A549 (cell line): Measurements from ENCODE around the gene ANKS1B. TPM values are rescaled to one million over a fixed set of nuclear protein-coding genes. Genes with fewer than 3 reads are reported as not detected.

ENCODE experiments used
- ATAC-seq, 2 experiments: fragments of 200-7000 bp in 1 of 2; fragments of >200 bp in 1 of 2; cut with Nextera tagmentation in 1 of 2; cut with Tn5 transposase in 1 of 2; 3 replicates each; pipeline versions ENCODE4 v1.8.0 to v1.9.1; 2018 to 2020; ENCODE audit warnings: mild to moderate bottlenecking in 1 of 2, moderate library complexity in 1 of 2
- CTCF ChIA-PET: fragments of 300-600 bp; sonication (Branson Sonifier 250); formaldehyde crosslinking; extraction: SDS; loops from one replicate; lab custom pipeline; 2021; ENCODE audit warnings: antibody characterized with exemption, inconsistent platforms; lab: Yijun Ruan, JAX
- POLR2A ChIA-PET: fragments of 350-600 bp; formaldehyde crosslinking; extraction: SDS; loops from one replicate; lab custom pipeline; 2021; ENCODE audit warnings: antibody characterized with exemption, inconsistent platforms; lab: Yijun Ruan, JAX
- DNase-seq, 2 experiments: peaks; one replicate each; pipeline versions ENCODE4 v3.0.0 to v3.0.0-alpha.2; 2011 to 2016; ENCODE audit warnings: low read depth in 1 of 2, low spot score in 1 of 2
- FAIRE-seq: peaks from 2 replicates; lab custom pipeline; 2011; peaks lifted over from hg19 to GRCh38; lab: Jason Lieb, UNC
- H3K27ac ChIP-seq, 2 experiments: fragments of >200 bp; sonication (Bioruptor Twin); formaldehyde crosslinking; 3 replicates each; pipeline ENCODE4 v1.5.1; 2016 to 2017
- H3K4me1 ChIP-seq: fragments of >200 bp; sonication (Bioruptor Twin); formaldehyde crosslinking; 3 replicates; pipeline ENCODE4 v1.6.1; 2016
- H3K4me2 ChIP-seq: fragments of >200 bp; sonication (Bioruptor Twin); formaldehyde crosslinking; 3 replicates; pipeline ENCODE4 v1.6.1; 2016
- H3K4me3 ChIP-seq: fragments of >200 bp; sonication (Bioruptor Twin); formaldehyde crosslinking; 3 replicates; pipeline ENCODE4 v1.5.1; 2016
- H3K9me3 ChIP-seq: fragments of >200 bp; sonication (Bioruptor Twin); formaldehyde crosslinking; 3 replicates; pipeline ENCODE4 v1.6.1; 2016
- ATOH8 ChIP-seq: fragments of 250-450 bp; sonication (Bioruptor Pico); IDR thresholded peaks from 2 replicates; pipeline ENCODE4 v1.5.0; 2020; ENCODE audit warnings: low read depth, mild to moderate bottlenecking, moderate library complexity
- BCL3 ChIP-seq: fragments of >200 bp; sonication (Bioruptor Twin); formaldehyde crosslinking; IDR thresholded peaks from 3 replicates; pipeline ENCODE4 v1.6.1; 2016
- BHLHE40 ChIP-seq: IDR thresholded peaks from 2 replicates; pipeline ENCODE4 v1.6.1; 2012; ENCODE audit warnings: low read depth, low read length, inconsistent platforms
- CHD2 ChIP-seq: fragments of 150-350 bp; IDR thresholded peaks from 2 replicates; pipeline ENCODE4 v1.6.1; 2014; ENCODE audit warnings: low read length; ENCODE audit not compliant: partially characterized antibody
- CHD4 ChIP-seq: fragments of 200-600 bp; sonication (generic); IDR thresholded peaks from 2 replicates; pipeline ENCODE4 v1.6.1; 2016; ENCODE audit warnings: antibody characterized with exemption, mild to moderate bottlenecking, borderline replicate concordance
- EP300 ChIP-seq, 2 experiments: fragments of >200 bp; sonication (Bioruptor Twin); formaldehyde crosslinking; IDR thresholded peaks; 2 replicates in 1 of 2; 3 replicates in 1 of 2; pipeline ENCODE4 v1.6.1; 2016 to 2017
- ESRRA ChIP-seq: fragments of 150-350 bp; IDR thresholded peaks from 2 replicates; pipeline ENCODE4 v1.6.1; 2014; ENCODE audit warnings: mild to moderate bottlenecking, low read length, borderline replicate concordance
- HEYL ChIP-seq: fragments of 250-450 bp; sonication (Bioruptor Pico); IDR thresholded peaks from 2 replicates; pipeline ENCODE4 v1.8.0; 2021; ENCODE audit warnings: mild to moderate bottlenecking, moderate library complexity
- HOXA7 ChIP-seq: fragments of 250-450 bp; sonication (Bioruptor Pico); IDR thresholded peaks from 2 replicates; pipeline ENCODE4 v1.5.0; 2020; ENCODE audit warnings: mild to moderate bottlenecking, moderate library complexity
- HOXB5 ChIP-seq: fragments of 250-450 bp; sonication (Bioruptor Pico); IDR thresholded peaks from 2 replicates; pipeline ENCODE4 v1.5.0; 2020; ENCODE audit warnings: mild to moderate bottlenecking, moderate library complexity
- JUNB ChIP-seq: fragments of >200 bp; sonication (Bioruptor Twin); formaldehyde crosslinking; IDR thresholded peaks from 2 replicates; pipeline ENCODE4 v1.6.1; 2016
- MAFK ChIP-seq: fragments of 450-650 bp; IDR thresholded peaks from 2 replicates; pipeline ENCODE4 v1.6.1; 2014; ENCODE audit not compliant: partially characterized antibody
- RFX5 ChIP-seq: fragments of 450-650 bp; IDR thresholded peaks from 2 replicates; pipeline ENCODE4 v1.7.1; 2014; ENCODE audit warnings: antibody characterized with exemption, mild to moderate bottlenecking, moderate library complexity
- RNF2 ChIP-seq: fragments of 200-600 bp; sonication (generic); IDR thresholded peaks from 2 replicates; pipeline ENCODE4 v1.6.1; 2016; ENCODE audit warnings: low read depth, mild to moderate bottlenecking, antibody characterized with exemption, moderate library complexity, borderline replicate concordance
- SMC3 ChIP-seq: fragments of >200 bp; sonication (Bioruptor Twin); formaldehyde crosslinking; IDR thresholded peaks from 3 replicates; pipeline ENCODE4 v1.6.1; 2018; ENCODE audit warnings: inconsistent platforms
- SREBF2 ChIP-seq: fragments of 450-650 bp; IDR thresholded peaks from 2 replicates; pipeline ENCODE4 v1.6.1; 2014; ENCODE audit warnings: mild to moderate bottlenecking, moderate library complexity
- TFCP2L1 ChIP-seq: fragments of 250-450 bp; sonication (Bioruptor Pico); IDR thresholded peaks from 2 replicates; pipeline ENCODE4 v1.5.0; 2021; ENCODE audit warnings: mild to moderate bottlenecking
- ZC3H11A ChIP-seq: fragments of 450-650 bp; IDR thresholded peaks from 2 replicates; pipeline ENCODE4 v1.6.1; 2014; ENCODE audit warnings: antibody characterized with exemption, mild to moderate bottlenecking
- ZNF302 ChIP-seq: fragments of 250-450 bp; sonication (Bioruptor Pico); IDR thresholded peaks from 2 replicates; pipeline ENCODE4 v1.9.0; 2021; ENCODE audit warnings: inconsistent platforms, mild to moderate bottlenecking, moderate library complexity
- WGBS: methylation state at CpG from one replicate; pipeline ENCODE4 v1.1.6; 2017; ENCODE audit errors: missing lambda C conversion rate; 5-methylcytosine and 5-hydroxymethylcytosine counted together
- polyA plus RNA-seq, 4 experiments: library from polyadenylated mRNA; depleted of rRNA in 3 of 4; stranded (reverse); fragments of >200 nt; fragmentation: RNase III in 1 of 4; extraction: RNeasy Plus Mini Kit Qiagen cat#74134 plus additional on column Dnase treatment in 1 of 4; gene quantifications; 2 replicates in 3 of 4; 3 replicates in 1 of 4; pipeline ENCODE4 v1.2.3, GENCODE V29; 2011 to 2017
- TF ChIP-seq, protein P1 (sequence below): IDR thresholded peaks from 2 replicates; pipeline ENCODE4 v1.6.1; 2012; ENCODE audit warnings: low read depth, borderline replicate concordance
- TF ChIP-seq, protein P2 (sequence below): fragments of >200 bp; sonication (Bioruptor Twin); formaldehyde crosslinking; IDR thresholded peaks from 3 replicates; pipeline ENCODE4 v1.5.1; 2016
- TF ChIP-seq, protein P3 (sequence below): fragments of 250-450 bp; sonication (Bioruptor Pico); IDR thresholded peaks from 2 replicates; pipeline ENCODE4 v1.5.0; 2021; ENCODE audit warnings: mild to moderate bottlenecking, moderate library complexity, borderline replicate concordance

ANKS1B gene
- polyA plus RNA-seq, 2 of the 4 experiments (the other 2 are of a cell fraction), result 1.5 to 2.2 TPM

DNA sequence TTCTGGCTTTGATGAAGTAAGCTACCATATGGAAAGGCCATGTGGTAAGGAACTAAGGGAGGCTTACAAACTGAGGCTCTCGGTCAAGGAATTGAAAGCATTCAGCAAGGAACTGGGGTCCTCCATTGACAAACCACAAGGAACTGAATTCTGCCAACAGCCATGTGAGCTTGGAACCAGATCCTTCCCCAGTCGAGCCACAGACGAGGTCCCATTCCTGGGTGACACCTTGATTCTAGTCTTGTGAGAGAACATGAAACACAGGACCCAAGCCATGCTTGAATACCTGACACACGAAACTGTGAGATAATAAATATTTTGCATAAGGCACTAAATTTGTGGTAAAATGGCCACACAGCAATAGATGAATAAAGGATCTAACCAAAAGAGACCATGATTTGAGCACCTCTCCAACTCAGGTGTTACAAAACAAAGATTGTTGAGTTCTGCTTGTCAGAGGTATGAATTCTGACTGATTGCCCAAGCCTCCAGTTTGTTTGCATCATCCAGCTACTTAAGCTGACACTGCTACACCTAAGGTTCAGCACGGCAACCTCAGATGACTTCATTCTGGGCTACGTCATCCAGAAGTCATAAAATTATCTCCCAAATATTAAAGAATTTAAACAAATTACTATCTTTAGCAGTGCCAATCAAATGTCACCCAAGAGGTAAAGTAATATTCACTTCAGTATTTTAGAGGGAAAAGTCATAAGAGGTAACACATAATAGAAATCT, 277.8 kb downstream of the ANKS1B start:
- ChIA-PET CTCF (no interaction called here), POLR2A (no interaction called here)
- WGBS, result 13% methylated on average over 5 of the region's 6 CpGs
- Histone ChIP-seq H3K9me3 (no peaks in the 10 kb centered on the region), H3K4me3 (no peak overlapping the region), H3K27ac (no peak overlapping the region), H3K4me2 (no peak overlapping the region), H3K4me1 (no peaks in the 10 kb centered on the region)
- FAIRE-seq, result no peak
- ATAC-seq, result no peak
- TF ChIP-seq RNF2 (no peak), RFX5 (no peak), CHD4 (no peak), BCL3 (no peak), TFCP2L1 (CRISPR knock-in tag) (no peak), SMC3 (no peak), HEYL (CRISPR knock-in tag) (no peak), BHLHE40 (no peak), SREBF2 (no peak), HOXB5 (no peak), HOXA7 (no peak), MAFK (no peak)
- TF ChIP-seq, protein P1, sequence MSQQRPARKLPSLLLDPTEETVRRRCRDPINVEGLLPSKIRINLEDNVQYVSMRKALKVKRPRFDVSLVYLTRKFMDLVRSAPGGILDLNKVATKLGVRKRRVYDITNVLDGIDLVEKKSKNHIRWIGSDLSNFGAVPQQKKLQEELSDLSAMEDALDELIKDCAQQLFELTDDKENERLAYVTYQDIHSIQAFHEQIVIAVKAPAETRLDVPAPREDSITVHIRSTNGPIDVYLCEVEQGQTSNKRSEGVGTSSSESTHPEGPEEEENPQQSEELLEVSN, result no peak
- TF ChIP-seq, protein P2, sequence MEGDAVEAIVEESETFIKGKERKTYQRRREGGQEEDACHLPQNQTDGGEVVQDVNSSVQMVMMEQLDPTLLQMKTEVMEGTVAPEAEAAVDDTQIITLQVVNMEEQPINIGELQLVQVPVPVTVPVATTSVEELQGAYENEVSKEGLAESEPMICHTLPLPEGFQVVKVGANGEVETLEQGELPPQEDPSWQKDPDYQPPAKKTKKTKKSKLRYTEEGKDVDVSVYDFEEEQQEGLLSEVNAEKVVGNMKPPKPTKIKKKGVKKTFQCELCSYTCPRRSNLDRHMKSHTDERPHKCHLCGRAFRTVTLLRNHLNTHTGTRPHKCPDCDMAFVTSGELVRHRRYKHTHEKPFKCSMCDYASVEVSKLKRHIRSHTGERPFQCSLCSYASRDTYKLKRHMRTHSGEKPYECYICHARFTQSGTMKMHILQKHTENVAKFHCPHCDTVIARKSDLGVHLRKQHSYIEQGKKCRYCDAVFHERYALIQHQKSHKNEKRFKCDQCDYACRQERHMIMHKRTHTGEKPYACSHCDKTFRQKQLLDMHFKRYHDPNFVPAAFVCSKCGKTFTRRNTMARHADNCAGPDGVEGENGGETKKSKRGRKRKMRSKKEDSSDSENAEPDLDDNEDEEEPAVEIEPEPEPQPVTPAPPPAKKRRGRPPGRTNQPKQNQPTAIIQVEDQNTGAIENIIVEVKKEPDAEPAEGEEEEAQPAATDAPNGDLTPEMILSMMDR, result no peak
- TF ChIP-seq, protein P3, sequence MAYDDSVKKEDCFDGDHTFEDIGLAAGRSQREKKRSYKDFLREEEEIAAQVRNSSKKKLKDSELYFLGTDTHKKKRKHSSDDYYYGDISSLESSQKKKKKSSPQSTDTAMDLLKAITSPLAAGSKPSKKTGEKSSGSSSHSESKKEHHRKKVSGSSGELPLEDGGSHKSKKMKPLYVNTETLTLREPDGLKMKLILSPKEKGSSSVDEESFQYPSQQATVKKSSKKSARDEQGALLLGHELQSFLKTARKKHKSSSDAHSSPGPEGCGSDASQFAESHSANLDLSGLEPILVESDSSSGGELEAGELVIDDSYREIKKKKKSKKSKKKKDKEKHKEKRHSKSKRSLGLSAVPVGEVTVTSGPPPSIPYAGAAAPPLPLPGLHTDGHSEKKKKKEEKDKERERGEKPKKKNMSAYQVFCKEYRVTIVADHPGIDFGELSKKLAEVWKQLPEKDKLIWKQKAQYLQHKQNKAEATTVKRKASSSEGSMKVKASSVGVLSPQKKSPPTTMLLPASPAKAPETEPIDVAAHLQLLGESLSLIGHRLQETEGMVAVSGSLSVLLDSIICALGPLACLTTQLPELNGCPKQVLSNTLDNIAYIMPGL, result no peak
- DNase-seq, result no peak

- no peaks in the 10 kb centered on the region for H3K4me1 ChIP-seq
- ATAC-seq (no peak), DNase-seq (no peak), FAIRE-seq (no peak)
- TF ChIP-seq BHLHE40, result no peak
- no peak for TF ChIP-seq RFX5
- TF ChIP-seq SREBF2, result no peak
- TF ChIP-seq SMC3, result no peak
- TF ChIP-seq ESRRA, result no peak
- no peak for TF ChIP-seq ZNF302
- TF ChIP-seq ATOH8 (CRISPR knock-in tag), result no peak
- no peak for TF ChIP-seq ZC3H11A
- no peak for TF ChIP-seq JUNB
- TF ChIP-seq, protein P3, result no peak
- TF ChIP-seq CHD2, result no peak
- TF ChIP-seq EP300 (IDR thresholded peaks at IDR 0.05), result no peak
- no peaks in the 10 kb centered on the region for H3K9me3 ChIP-seq
- H3K4me3 ChIP-seq, result no peak overlapping the region
- no peak overlapping the region for H3K27ac ChIP-seq
- POLR2A ChIA-PET, result no interaction called here
- CTCF ChIA-PET, result no interaction called here
- H3K4me2 ChIP-seq, result no peak overlapping the region
Measured at GRCh38 chr12:99704458-99704857, 280.3 kb downstream of the ANKS1B start.
